Common myeloid progenitor, CD34-positive (primary cell): ENCODE data around the gene ADGRL3.
A peak's percentile ranks its signal among the peaks of the same experiment; 100 is the strongest.
"Not testable (repeated sequence)": the region's sequence is repeated elsewhere in the genome, so short reads cannot be mapped to it uniquely, and the experiment has no call there.

Experiments
- CTCF ChIA-PET: fragments of 350-600 bp; sonication (Branson Sonifier 250); formaldehyde crosslinking; loops from one replicate; lab custom pipeline; 2021; ENCODE audit warnings: antibody characterized with exemption; lab: Charles Lee
- POLR2A ChIA-PET: fragments of 350-600 bp; sonication (Branson Sonifier 250); formaldehyde crosslinking; loops from one replicate; lab custom pipeline; 2021; ENCODE audit warnings: antibody characterized with exemption; lab: Charles Lee
- DNase-seq, 3 donors: peaks; one replicate each; pipeline versions ENCODE4 v3.0.0 to v3.0.0-alpha.2; 2013
- H3K27ac ChIP-seq, 2 experiments: 1 replicate in 1 of 2; 2 replicates in 1 of 2; pipeline ENCODE4 v1.7.0; 2013; ENCODE audit warnings: inconsistent platforms in 2 of 2, low read length in 2 of 2, mild to moderate bottlenecking in 2 of 2, low read depth in 1 of 2, moderate library complexity in 1 of 2; ENCODE audit not compliant: severe bottlenecking in 2 of 2, insufficient read depth in 1 of 2, poor library complexity in 1 of 2
- H3K27me3 ChIP-seq, 5 experiments: replicated peaks in 2 of 5; 1 replicate in 3 of 5; 2 replicates in 2 of 5; pipeline versions ENCODE4 v1.6.1 to v1.7.0; 2013; ENCODE audit warnings: low read length in 4 of 5, mild to moderate bottlenecking in 2 of 5, moderate library complexity in 2 of 5, inconsistent platforms in 1 of 5; ENCODE audit not compliant: insufficient read depth in 5 of 5, control insufficient read depth in 4 of 5
- H3K36me3 ChIP-seq, 4 experiments: 1 replicate in 2 of 4; 2 replicates in 2 of 4; pipeline versions ENCODE4 v1.6.1 to v1.7.0; 2013; ENCODE audit warnings: low read length in 3 of 4, control low read depth in 1 of 4, mild to moderate bottlenecking in 1 of 4; ENCODE audit not compliant: control insufficient read depth in 4 of 4, insufficient read depth in 4 of 4
- H3K4me1 ChIP-seq, 4 experiments: 1 replicate in 3 of 4; 2 replicates in 1 of 4; pipeline versions ENCODE4 v1.6.1 to v1.7.1; 2013; ENCODE audit warnings: low read length in 3 of 4, mild to moderate bottlenecking in 3 of 4, control low read depth in 1 of 4, inconsistent platforms in 1 of 4, moderate library complexity in 1 of 4; ENCODE audit not compliant: control insufficient read depth in 4 of 4, insufficient read depth in 4 of 4; ENCODE audit errors: control extremely low read depth in 1 of 4
- H3K4me3 ChIP-seq, 7 experiments: 1 replicate in 4 of 7; 2 replicates in 3 of 7; pipeline versions ENCODE4 v1.5.1 to v1.7.0; 2013; ENCODE audit warnings: mild to moderate bottlenecking in 7 of 7, low read length in 6 of 7, moderate library complexity in 6 of 7, inconsistent platforms in 2 of 7, low read depth in 2 of 7, control low read depth in 1 of 7; ENCODE audit not compliant: insufficient read depth in 4 of 7, control insufficient read depth in 1 of 7; ENCODE audit errors: extremely low read depth in 1 of 7
- H3K9me3 ChIP-seq, 5 experiments: 1 replicate in 4 of 5; 2 replicates in 1 of 5; pipeline versions ENCODE4 v1.6.1 to v1.7.1; 2013; ENCODE audit warnings: low read length in 4 of 5, mild to moderate bottlenecking in 2 of 5, inconsistent platforms in 1 of 5, low read depth in 1 of 5, moderate library complexity in 1 of 5; ENCODE audit not compliant: control insufficient read depth in 4 of 5, insufficient read depth in 2 of 5; ENCODE audit errors: control extremely low read depth in 1 of 5
- WGBS: methylation state at CpG from one replicate; pipeline ENCODE4 v1.1.5; 2013; ENCODE audit not compliant: insufficient coverage; 5-methylcytosine and 5-hydroxymethylcytosine counted together

The ADGRL3 gene

GRCh38 chr4:61763682-61764081 is 563.6 kb downstream of the ADGRL3 start:
- no peaks in the 10 kb centered on the region for H3K27me3 ChIP-seq
- H3K27ac ChIP-seq: no peak overlapping the region
- CTCF ChIA-PET: no interaction called here
- no peaks in the 10 kb centered on the region for H3K4me1 ChIP-seq
- POLR2A ChIA-PET: no interaction called here
- H3K9me3 ChIP-seq: peaks cover 0 to 3% (median 0%) of the 10 kb centered on the region in 5 experiments
- no peak for DNase-seq
- no peaks in the 10 kb centered on the region for H3K36me3 ChIP-seq
- H3K4me3 ChIP-seq: no peak overlapping the region

DNA sequence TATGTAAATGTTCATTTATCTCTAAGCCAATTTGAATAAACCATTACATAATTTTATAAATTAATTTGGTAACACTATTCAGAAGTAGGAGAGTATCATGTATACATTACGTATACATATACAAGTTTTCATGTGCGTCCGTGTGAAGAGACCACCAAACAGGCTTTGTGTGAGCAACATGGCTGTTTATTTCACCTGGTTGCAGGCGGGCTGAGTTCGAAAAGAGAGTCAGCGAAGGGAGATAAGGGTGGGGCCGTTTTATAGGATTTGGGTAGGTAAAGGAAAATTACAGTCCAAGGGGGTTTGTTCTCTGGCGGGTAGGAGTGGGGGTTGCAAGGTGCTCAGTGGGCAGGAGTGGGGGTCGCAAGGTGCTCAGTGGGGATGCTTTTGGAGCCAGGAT is 564.0 kb downstream of the ADGRL3 start:
- H3K27ac ChIP-seq, H3K9me3 ChIP-seq, CTCF ChIA-PET, DNase-seq, H3K27me3 ChIP-seq, POLR2A ChIA-PET, H3K4me3 ChIP-seq, H3K36me3 ChIP-seq, H3K4me1 ChIP-seq: not testable (repeated sequence)
- 100% methylated on average over 2 of the region's 9 CpGs for WGBS

- H3K36me3 ChIP-seq, H3K27me3 ChIP-seq, H3K9me3 ChIP-seq, DNase-seq, H3K4me3 ChIP-seq, POLR2A ChIA-PET, H3K27ac ChIP-seq, CTCF ChIA-PET: not testable (repeated sequence)
- peaks cover 0 to 11% (median 5%) of the 10 kb centered on the region in 4 experiments for H3K4me1 ChIP-seq
- 100% methylated on average over 3 of the region's 14 CpGs for WGBS
Observed at GRCh38 chr4:61769444-61770167, 569.5 kb downstream of the ADGRL3 start.

GRCh38 chr4:61770456-61770855 is 570.3 kb downstream of the ADGRL3 start:
- WGBS: no CpG with 5 or more reads among the region's 1 CpG
- H3K4me3 ChIP-seq: no peak overlapping the region
- H3K27me3 ChIP-seq: no peaks in the 10 kb centered on the region
- H3K4me1 ChIP-seq: peaks cover 0 to 11% (median 5%) of the 10 kb centered on the region in 4 experiments
- POLR2A ChIA-PET: no interaction called here
- CTCF ChIA-PET: no interaction called here
- no peak for DNase-seq
- no peaks in the 10 kb centered on the region for H3K36me3 ChIP-seq
- H3K27ac ChIP-seq: no peak overlapping the region
- no peaks in the 10 kb centered on the region for H3K9me3 ChIP-seq

GRCh38 chr4:61771056-61771455 is 570.9 kb downstream of the ADGRL3 start:
- DNase-seq: peak; percentile 11 to 72 (median 65)
- H3K27me3 ChIP-seq: no peaks in the 10 kb centered on the region
- POLR2A ChIA-PET: no interaction called here
- peaks cover 0 to 11% (median 5%) of the 10 kb centered on the region in 4 experiments for H3K4me1 ChIP-seq
- WGBS: no CpG with 5 or more reads among the region's 1 CpG
- no peak overlapping the region for H3K27ac ChIP-seq
- H3K4me3 ChIP-seq: no peak overlapping the region
- H3K9me3 ChIP-seq: no peaks in the 10 kb centered on the region
- no peaks in the 10 kb centered on the region for H3K36me3 ChIP-seq
- CTCF ChIA-PET: no interaction called here

- H3K36me3 ChIP-seq: no peaks in the 10 kb centered on the region
- no peaks in the 10 kb centered on the region for H3K27me3 ChIP-seq
- CTCF ChIA-PET: no interaction called here
- no peak overlapping the region for H3K27ac ChIP-seq
- H3K9me3 ChIP-seq: no peaks in the 10 kb centered on the region
- WGBS: no CpG with 5 or more reads among the region's 1 CpG
- no peak overlapping the region for H3K4me3 ChIP-seq
- H3K4me1 ChIP-seq: peaks cover 0 to 11% (median 5%) of the 10 kb centered on the region in 4 experiments
- no peak for DNase-seq
- POLR2A ChIA-PET: no interaction called here
Observed at GRCh38 chr4:61772126-61772525, 572.0 kb downstream of the ADGRL3 start.

GRCh38 chr4:61773655-61774245 is 573.6 kb downstream of the ADGRL3 start:
- CTCF ChIA-PET: no interaction called here
- H3K27me3 ChIP-seq: no peaks in the 10 kb centered on the region
- H3K4me1 ChIP-seq: peaks cover 0 to 11% (median 5%) of the 10 kb centered on the region in 4 experiments
- no peaks in the 10 kb centered on the region for H3K9me3 ChIP-seq
- no peak overlapping the region for H3K27ac ChIP-seq
- H3K4me3 ChIP-seq: no peak overlapping the region
- DNase-seq: no peak
- WGBS: 97% methylated on average over 5 of the region's 7 CpGs
- POLR2A ChIA-PET: no interaction called here
- no peaks in the 10 kb centered on the region for H3K36me3 ChIP-seq
